Mesenchymal stem cell (in vitro differentiated cells and primary cell): ENCODE data around the gene DNMT3L.

Experiments used
- DNase-seq: peaks from one replicate; pipeline ENCODE4 v3.0.0-alpha.2; 2013
- H2AFZ ChIP-seq: one replicate; pipeline ENCODE4 v1.6.1; 2013; ENCODE audit warnings: low read depth, mild to moderate bottlenecking, control low read depth, inconsistent platforms, low read length, moderate library complexity
- H2AK5ac ChIP-seq: 2 replicates; pipeline ENCODE4 v1.6.1; 2013; ENCODE audit warnings: low read length, moderate library complexity, mild to moderate bottlenecking, inconsistent platforms; ENCODE audit not compliant: severe bottlenecking
- H2BK120ac ChIP-seq: one replicate; pipeline ENCODE4 v1.6.1; 2013; ENCODE audit warnings: low read depth, mild to moderate bottlenecking, inconsistent platforms, low read length, moderate library complexity
- H2BK12ac ChIP-seq, 2 experiments: one replicate each; pipeline ENCODE4 v1.6.1; 2013; ENCODE audit warnings: inconsistent platforms in 2 of 2, low read length in 2 of 2, mild to moderate bottlenecking in 2 of 2, moderate library complexity in 2 of 2, control low read depth in 1 of 2
- H2BK15ac ChIP-seq: one replicate; pipeline ENCODE4 v1.6.1; 2013; ENCODE audit warnings: mild to moderate bottlenecking, low read depth, inconsistent platforms; ENCODE audit not compliant: poor library complexity, severe bottlenecking
- H2BK5ac ChIP-seq: 2 replicates; pipeline ENCODE4 v1.6.1; 2013; ENCODE audit warnings: low read depth, mild to moderate bottlenecking, low read length, control low read depth, inconsistent platforms; ENCODE audit not compliant: poor library complexity, severe bottlenecking
- H3K14ac ChIP-seq, 2 experiments: one replicate each; pipeline ENCODE4 v1.6.1; 2013; ENCODE audit warnings: inconsistent platforms in 2 of 2, low read length in 2 of 2, control low read depth in 1 of 2, mild to moderate bottlenecking in 1 of 2, moderate library complexity in 1 of 2
- H3K18ac ChIP-seq, 2 experiments: one replicate each; pipeline ENCODE4 v1.6.1; 2013; ENCODE audit warnings: inconsistent platforms in 2 of 2, low read length in 2 of 2, control low read depth in 1 of 2, low read depth in 1 of 2, mild to moderate bottlenecking in 1 of 2
- H3K23ac ChIP-seq, 2 experiments: one replicate each; pipeline ENCODE4 v1.6.1; 2013; ENCODE audit warnings: inconsistent platforms in 2 of 2, low read length in 2 of 2, mild to moderate bottlenecking in 2 of 2, moderate library complexity in 2 of 2, control low read depth in 1 of 2
- H3K27ac ChIP-seq: 2 replicates; pipeline ENCODE4 v1.5.1; 2013; ENCODE audit warnings: mild to moderate bottlenecking, moderate library complexity, low read length, control low read depth, inconsistent platforms; ENCODE audit not compliant: poor library complexity, severe bottlenecking
- H3K27me3 ChIP-seq, 2 experiments: 2 replicates each; pipeline versions ENCODE4 v1.6.1 to v1.7.0; 2013; ENCODE audit warnings: low read length in 2 of 2, mild to moderate bottlenecking in 2 of 2, moderate library complexity in 2 of 2, control low read depth in 1 of 2, inconsistent platforms in 1 of 2; ENCODE audit not compliant: control insufficient read depth in 1 of 2, insufficient read depth in 1 of 2
- H3K36me3 ChIP-seq, 2 experiments: 2 replicates each; pipeline versions ENCODE4 v1.6.1 to v1.7.0; 2013; ENCODE audit warnings: low read length in 2 of 2, control low read depth in 1 of 2, inconsistent platforms in 1 of 2, low read depth in 1 of 2, mild to moderate bottlenecking in 1 of 2; ENCODE audit not compliant: insufficient read depth in 2 of 2, control insufficient read depth in 1 of 2
- H3K4ac ChIP-seq, 2 experiments: one replicate each; pipeline ENCODE4 v1.6.1; 2013; ENCODE audit warnings: inconsistent platforms in 2 of 2, low read length in 2 of 2, mild to moderate bottlenecking in 2 of 2, moderate library complexity in 2 of 2, control low read depth in 1 of 2, low read depth in 1 of 2
- H3K4me1 ChIP-seq: 2 replicates; pipeline ENCODE4 v1.6.1; 2013; ENCODE audit warnings: low read depth, low read length, control low read depth; ENCODE audit not compliant: control insufficient read depth, insufficient read depth
- H3K4me2 ChIP-seq: 2 replicates; pipeline ENCODE4 v1.6.1; 2013; ENCODE audit warnings: low read length, mild to moderate bottlenecking, inconsistent platforms; ENCODE audit not compliant: poor library complexity, severe bottlenecking
- H3K4me3 ChIP-seq, 2 experiments: 2 replicates each; pipeline versions ENCODE4 v1.5.1 to v1.7.0; 2013; ENCODE audit warnings: low read length in 2 of 2, mild to moderate bottlenecking in 2 of 2, control low read depth in 1 of 2, low read depth in 1 of 2; ENCODE audit not compliant: insufficient read depth in 1 of 2
- H3K79me1 ChIP-seq: replicated peaks from 2 replicates; pipeline ENCODE4 v1.6.1; 2013; ENCODE audit warnings: mild to moderate bottlenecking, control low read depth, low read length, inconsistent platforms; ENCODE audit not compliant: poor library complexity, severe bottlenecking
- H3K9ac ChIP-seq: 2 replicates; pipeline ENCODE4 v1.7.0; 2013; ENCODE audit warnings: mild to moderate bottlenecking, low read length, moderate library complexity
- H3K9me3 ChIP-seq: 2 replicates; pipeline ENCODE4 v1.7.0; 2013; ENCODE audit warnings: mild to moderate bottlenecking, low read length; ENCODE audit not compliant: control insufficient read depth
- H4K8ac ChIP-seq: one replicate; pipeline ENCODE4 v1.6.1; 2013; ENCODE audit warnings: inconsistent platforms, mild to moderate bottlenecking, low read length, moderate library complexity
- H4K91ac ChIP-seq: one replicate; pipeline ENCODE4 v1.6.1; 2013; ENCODE audit warnings: mild to moderate bottlenecking, low read length, inconsistent platforms
- WGBS: methylation state at CpG from one replicate; pipeline ENCODE4 v1.1.7; 2013; ENCODE audit warnings: mixed read lengths; 5-methylcytosine and 5-hydroxymethylcytosine counted together

The DNMT3L gene

GRCh38 chr21:44265734-44266270, 4.1 kb upstream of the DNMT3L start:
- no peaks in the 10 kb centered on the region for H3K36me3 ChIP-seq
- no peak overlapping the region for H2AK5ac ChIP-seq
- no peak for DNase-seq
- no peak overlapping the region for H3K4ac ChIP-seq
- H3K14ac ChIP-seq, result no peak overlapping the region
- no peak overlapping the region for H2BK5ac ChIP-seq
- no peaks in the 10 kb centered on the region for H3K79me1 ChIP-seq
- H4K91ac ChIP-seq, result no peak overlapping the region
- WGBS, result 92% methylated on average over 17 of the region's 17 CpGs
- H2BK15ac ChIP-seq, result no peak overlapping the region
- no peaks in the 10 kb centered on the region for H3K4me1 ChIP-seq
- H2BK120ac ChIP-seq, result no peak overlapping the region
- H2AFZ ChIP-seq, result no peak overlapping the region
- no peak overlapping the region for H3K4me2 ChIP-seq
- H3K23ac ChIP-seq, result no peak overlapping the region
- no peak overlapping the region for H2BK12ac ChIP-seq
- H3K4me3 ChIP-seq, result no peak overlapping the region
- no peak overlapping the region for H3K27ac ChIP-seq
- H4K8ac ChIP-seq, result no peak overlapping the region
- peaks cover 9 to 35% of the 10 kb centered on the region in 2 experiments for H3K27me3 ChIP-seq
- H3K9me3 ChIP-seq, result no peaks in the 10 kb centered on the region
- H3K9ac ChIP-seq, result no peak overlapping the region
- H3K18ac ChIP-seq, result no peak overlapping the region

DNA sequence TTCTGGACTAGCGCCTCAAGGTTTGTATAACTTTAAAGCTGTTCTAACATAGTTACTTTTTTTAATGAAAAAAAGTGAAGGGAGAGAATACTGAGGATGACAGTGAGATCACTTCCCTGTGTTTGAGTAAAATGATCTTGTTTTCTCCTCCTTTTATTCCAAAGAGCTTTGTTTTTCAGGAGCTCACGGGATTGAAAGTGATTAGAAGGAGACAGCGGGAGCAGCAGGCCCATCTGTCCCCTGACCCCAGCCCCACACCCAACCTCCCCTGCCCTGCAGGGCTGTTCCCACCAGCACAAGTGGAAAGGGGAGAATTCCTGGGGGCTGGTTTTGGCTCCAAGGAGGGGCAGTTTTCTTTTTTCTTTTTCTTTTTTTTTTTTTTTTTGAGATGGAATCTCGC, 2.1 kb upstream of the DNMT3L start:
- H3K9me3 ChIP-seq, result peaks cover 6% of the 10 kb centered on the region
- no peak overlapping the region for H2AK5ac ChIP-seq
- H3K14ac ChIP-seq, result no peak overlapping the region
- no peak overlapping the region for H3K27ac ChIP-seq
- H2BK15ac ChIP-seq, result no peak overlapping the region
- no peaks in the 10 kb centered on the region for H3K36me3 ChIP-seq
- H2BK12ac ChIP-seq, result no peak overlapping the region
- no peak overlapping the region for H3K23ac ChIP-seq
- no peak overlapping the region for H2BK120ac ChIP-seq
- no peak overlapping the region for H4K8ac ChIP-seq
- H2BK5ac ChIP-seq, result no peak overlapping the region
- H3K4me1 ChIP-seq, result no peaks in the 10 kb centered on the region
- H3K4me2 ChIP-seq, result no peak overlapping the region
- H2AFZ ChIP-seq, result no peak overlapping the region
- DNase-seq, result no peak
- H3K27me3 ChIP-seq, result peaks cover 26 to 46% of the 10 kb centered on the region in 2 experiments
- no peak overlapping the region for H3K18ac ChIP-seq
- 100% methylated on average over 2 of the region's 4 CpGs for WGBS
- H3K9ac ChIP-seq, result no peak overlapping the region
- H3K79me1 ChIP-seq, result no peaks in the 10 kb centered on the region
- H4K91ac ChIP-seq, result no peak overlapping the region
- H3K4me3 ChIP-seq, result no peak overlapping the region
- no peak overlapping the region for H3K4ac ChIP-seq

DNA sequence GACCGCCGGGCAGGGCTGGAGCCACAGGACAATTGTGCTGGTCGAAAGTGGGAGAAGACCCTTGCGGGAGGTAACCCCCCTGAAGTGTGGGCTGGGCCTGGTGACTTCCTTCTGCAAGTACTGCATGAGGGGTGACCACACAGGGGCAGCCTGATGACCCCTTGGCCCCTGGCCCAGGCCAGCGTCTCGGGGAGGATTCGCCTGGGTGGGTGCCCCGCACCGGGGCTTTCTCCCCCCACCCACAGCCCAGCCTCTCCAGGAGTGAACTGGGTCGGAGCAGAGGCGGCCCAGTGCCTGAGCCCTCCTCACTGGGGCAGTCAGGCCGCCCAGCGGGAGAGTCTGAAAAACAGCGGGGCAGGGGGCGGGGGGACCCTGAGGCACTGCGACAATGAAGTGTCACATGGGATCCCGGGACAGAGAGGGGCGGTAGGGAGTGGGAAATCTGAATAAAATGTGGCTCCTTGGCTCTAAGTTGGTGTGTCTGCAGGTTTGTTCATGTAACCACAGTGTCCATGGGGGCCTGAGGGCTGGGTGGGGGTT, 1.6 kb upstream of the DNMT3L start:
- H3K27ac ChIP-seq, result no peak overlapping the region
- no peak overlapping the region for H3K4me2 ChIP-seq
- H3K23ac ChIP-seq, result no peak overlapping the region
- peaks cover 31 to 50% of the 10 kb centered on the region in 2 experiments for H3K27me3 ChIP-seq
- H4K8ac ChIP-seq, result no peak overlapping the region
- no peak overlapping the region for H2AK5ac ChIP-seq
- H2BK5ac ChIP-seq, result no peak overlapping the region
- H3K4me3 ChIP-seq, result no peak overlapping the region
- no peak overlapping the region for H3K4ac ChIP-seq
- H3K9me3 ChIP-seq, result peaks cover 6% of the 10 kb centered on the region
- H3K14ac ChIP-seq, result no peak overlapping the region
- H3K9ac ChIP-seq, result no peak overlapping the region
- H3K36me3 ChIP-seq, result no peaks in the 10 kb centered on the region
- H3K79me1 ChIP-seq, result no peaks in the 10 kb centered on the region
- H2AFZ ChIP-seq, result no peak overlapping the region
- no peak overlapping the region for H4K91ac ChIP-seq
- H2BK15ac ChIP-seq, result no peak overlapping the region
- 45% methylated on average over 16 of the region's 18 CpGs for WGBS
- H2BK12ac ChIP-seq, result no peak overlapping the region
- no peak for DNase-seq
- no peak overlapping the region for H2BK120ac ChIP-seq
- H3K18ac ChIP-seq, result peak overlapping the region in 1 of 2 experiments; percentile 29
- no peaks in the 10 kb centered on the region for H3K4me1 ChIP-seq

GRCh38 chr21:44262338-44263056, 800 bp upstream of the DNMT3L start:
- Histone ChIP-seq H2BK5ac (no peak overlapping the region), H2BK15ac (no peak overlapping the region), H4K8ac (no peak overlapping the region), H4K91ac (no peak overlapping the region), H2AK5ac (no peak overlapping the region), H3K23ac (no peak overlapping the region), H3K27ac (no peak overlapping the region), H3K79me1 (no peaks in the 10 kb centered on the region), H2BK12ac (no peak overlapping the region), H2AFZ (no peak overlapping the region), H3K14ac (no peak overlapping the region), H3K27me3 (peaks cover 34 to 51% of the 10 kb centered on the region in 2 experiments), H3K18ac (no peak overlapping the region), H3K36me3 (no peaks in the 10 kb centered on the region), H3K9ac (no peak overlapping the region), H3K4me1 (no peaks in the 10 kb centered on the region), H3K4me2 (no peak overlapping the region), H2BK120ac (no peak overlapping the region), H3K9me3 (peaks cover 6% of the 10 kb centered on the region), H3K4ac (no peak overlapping the region), H3K4me3 (no peak overlapping the region)
- WGBS, result 75% methylated on average over 12 of the region's 12 CpGs
- no peak for DNase-seq
